GM19372 (cell line): ENCODE measurements around the gene ADCY2.
"Not testable (repeated sequence)": the region's sequence is repeated elsewhere in the genome, so short reads cannot be mapped to it uniquely, and the experiment has no call there.

Experiments used
- ATAC-seq: cut with Tn5 transposase; IDR thresholded peaks from one replicate; pipeline ENCODE4 v1.9.1; 2021; ENCODE audit warnings: mild to moderate bottlenecking, low read depth, moderate library complexity; ENCODE audit not compliant: unreplicated experiment

The ADCY2 gene

GRCh38 chr5:7394889-7395431 is 978 bp upstream of the ADCY2 start:
- ATAC-seq: no peak

DNA sequence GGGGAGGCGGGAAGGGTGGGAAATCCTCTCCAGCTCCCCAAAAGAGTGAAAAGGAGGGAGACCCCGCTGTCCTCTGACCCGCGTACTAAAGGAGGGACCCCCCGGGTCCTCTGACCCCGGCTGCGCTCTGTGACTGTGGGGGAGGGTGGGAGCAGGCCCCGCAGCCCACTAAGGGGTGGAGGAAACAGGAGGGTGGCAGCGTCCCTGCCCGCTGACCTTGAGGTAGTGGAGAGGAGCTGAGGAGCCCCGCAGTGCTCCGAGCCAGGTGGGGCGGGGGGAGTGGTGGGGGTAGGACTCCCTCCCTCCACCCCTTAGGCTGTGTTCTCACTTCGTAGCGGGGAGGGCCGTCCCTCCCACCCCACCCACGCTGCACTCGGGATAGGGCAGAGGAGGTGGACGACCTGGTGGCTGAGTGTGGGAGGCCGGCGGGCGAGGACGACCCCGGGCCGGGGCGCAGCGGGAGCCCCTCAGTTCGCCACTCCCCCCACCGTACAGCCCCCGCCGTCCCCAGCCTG is 449 bp upstream of the ADCY2 start:
- ATAC-seq: no peak

GRCh38 chr5:7396713-7397454 is 946 bp downstream of the ADCY2 start:
- ATAC-seq: no peak

GRCh38 chr5:7397937-7398336 is 2.0 kb downstream of the ADCY2 start:
- ATAC-seq: no peak

DNA sequence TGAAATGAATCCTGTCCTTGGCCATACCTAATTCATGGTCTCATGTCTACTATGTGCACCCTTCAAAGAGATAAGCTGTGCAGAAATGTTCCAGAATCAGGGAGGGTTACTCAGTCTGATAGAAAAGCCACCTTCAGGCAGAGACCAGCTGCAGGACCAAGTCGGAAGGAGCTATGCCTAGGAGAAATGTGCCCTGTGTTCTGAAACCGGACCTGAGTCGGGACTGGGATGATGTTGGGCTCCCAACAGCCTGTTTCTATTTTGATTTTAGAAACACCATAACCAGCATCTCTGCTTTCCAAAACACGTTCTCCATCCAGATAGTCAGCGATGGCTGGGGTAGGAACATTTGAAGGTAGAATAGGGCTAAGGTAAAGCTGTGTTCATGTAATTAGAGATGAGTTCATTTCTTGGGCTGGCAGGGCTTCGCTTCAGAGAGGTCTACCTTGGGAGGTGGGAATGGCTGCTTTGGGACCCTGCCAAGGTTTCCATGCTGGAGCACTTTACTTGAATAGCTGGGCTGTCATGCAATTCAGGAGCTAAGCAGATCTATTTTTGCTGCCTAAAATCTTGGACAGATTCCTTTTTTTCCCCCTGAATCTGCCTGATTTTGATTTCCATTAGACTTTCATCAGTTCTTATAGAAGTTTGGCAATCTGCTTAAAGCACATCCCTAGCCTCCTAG is 2.8 kb downstream of the ADCY2 start:
- ATAC-seq: no peak

GRCh38 chr5:7405277-7405676 is 9.3 kb downstream of the ADCY2 start:
- no peak for ATAC-seq

DNA sequence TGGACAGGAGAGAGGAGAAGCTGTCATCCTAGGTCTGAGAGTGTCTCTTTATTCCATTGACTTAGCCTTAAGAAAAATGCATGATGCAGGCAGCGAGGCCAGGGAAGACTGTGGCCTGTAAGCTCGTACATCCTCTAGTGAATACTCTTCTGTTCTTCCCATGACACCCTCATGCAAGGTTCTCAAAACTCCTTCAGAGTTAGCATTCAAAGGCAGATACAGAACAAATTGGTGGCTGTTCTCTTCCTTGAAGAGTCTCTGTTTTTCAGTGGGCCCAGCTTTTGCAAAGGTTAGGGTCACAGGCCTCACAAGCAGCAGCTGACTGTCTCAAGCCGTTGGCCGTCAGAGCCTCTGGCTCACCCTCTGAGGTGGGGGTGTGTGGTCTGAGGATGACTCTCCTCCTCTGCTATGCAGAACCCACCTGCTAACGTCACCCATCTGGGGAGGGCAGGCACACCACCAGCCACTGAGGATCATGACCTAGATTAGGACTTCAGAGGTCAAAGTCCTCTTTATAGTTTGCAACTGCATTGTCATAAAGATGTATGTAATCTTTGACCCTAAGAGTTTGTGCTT is 15.1 kb downstream of the ADCY2 start:
- ATAC-seq: no peak

DNA sequence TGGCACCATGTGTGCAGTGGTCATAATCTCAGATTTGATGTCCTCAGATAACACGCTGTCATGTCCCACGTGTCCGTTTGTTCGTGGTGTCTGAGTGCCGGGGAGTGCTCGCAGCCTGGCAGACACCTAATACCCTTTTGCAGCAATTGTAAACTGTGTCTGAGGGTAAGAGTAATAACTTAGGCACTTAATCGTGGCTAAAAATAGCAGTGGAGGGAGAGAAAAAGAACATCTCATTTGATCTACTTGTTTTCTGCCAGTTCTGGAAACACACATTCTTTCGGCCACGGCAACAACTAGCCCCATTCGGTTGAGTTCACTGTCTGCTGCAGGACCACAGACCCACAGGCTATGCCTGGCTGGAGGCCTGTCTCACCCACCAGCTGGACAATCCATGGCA is 16.5 kb downstream of the ADCY2 start:
- ATAC-seq: no peak

DNA sequence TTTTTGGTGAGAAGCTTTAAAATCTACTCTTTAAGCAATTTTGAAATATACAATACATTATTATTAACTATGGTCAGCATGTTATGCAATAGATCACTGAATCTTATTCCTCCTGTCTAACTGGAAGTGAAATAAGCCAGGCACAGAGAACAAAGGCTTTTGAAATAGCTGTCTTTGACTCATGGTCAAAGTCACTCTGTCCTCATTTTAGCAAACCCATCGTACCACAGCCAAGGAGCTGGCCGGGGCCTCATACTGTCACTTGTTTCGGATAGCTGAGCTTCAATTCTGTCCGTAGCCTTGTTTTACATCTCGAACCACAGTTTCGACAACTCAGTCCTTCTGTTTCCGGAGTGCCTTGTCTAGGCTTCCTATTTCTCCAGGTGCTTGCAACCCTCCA is 19.2 kb downstream of the ADCY2 start:
- no peak for ATAC-seq

DNA sequence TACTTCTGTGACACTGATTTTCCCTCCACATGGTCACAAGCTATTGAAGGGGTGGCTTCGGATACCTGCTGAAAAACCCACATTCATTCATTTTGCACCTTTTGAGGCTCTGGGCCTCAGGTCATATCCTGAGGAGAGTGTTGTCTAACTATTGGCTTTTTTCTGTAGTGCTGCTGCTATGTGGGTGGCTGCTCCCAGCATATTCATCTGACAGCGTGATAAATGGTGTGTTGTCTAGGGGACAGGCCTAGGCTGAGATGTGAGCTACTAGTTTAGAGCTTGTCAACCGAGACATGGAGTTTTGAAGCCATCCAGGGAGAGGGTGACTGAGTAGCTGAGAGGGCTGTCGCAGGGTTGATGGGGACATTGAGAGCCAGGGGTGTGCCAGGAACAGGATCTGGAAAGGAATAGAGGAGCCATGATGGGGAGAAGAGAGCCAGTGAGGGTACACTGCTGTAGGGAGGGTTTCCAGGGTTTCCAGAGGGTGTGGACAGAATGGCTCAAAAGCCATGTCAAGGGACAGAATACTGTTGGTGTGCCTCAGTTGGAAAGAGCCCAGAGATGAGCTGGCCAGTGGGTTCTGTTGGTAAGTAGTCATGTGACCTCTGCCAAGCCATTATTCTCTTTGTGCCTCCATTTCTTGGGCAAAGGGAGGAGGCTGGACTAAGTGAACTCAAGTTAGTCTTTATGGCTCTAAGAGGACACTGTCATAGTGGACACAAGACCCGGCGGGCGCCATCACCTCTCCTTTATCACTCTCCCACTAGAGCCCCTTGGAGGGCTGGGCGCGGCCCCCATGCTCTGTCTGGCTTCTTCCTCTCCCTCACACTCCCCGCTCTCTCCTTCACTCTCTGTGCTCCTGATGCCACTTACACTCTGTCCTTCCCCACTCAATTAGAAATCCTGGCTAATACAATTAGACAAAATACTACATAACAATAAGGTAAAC is 19.9 kb downstream of the ADCY2 start:
- no peak for ATAC-seq

- ATAC-seq: no peak
Observed at GRCh38 chr5:7418276-7418675, 22.3 kb downstream of the ADCY2 start.

GRCh38 chr5:7419367-7419766 is 23.4 kb downstream of the ADCY2 start:
- no peak for ATAC-seq

DNA sequence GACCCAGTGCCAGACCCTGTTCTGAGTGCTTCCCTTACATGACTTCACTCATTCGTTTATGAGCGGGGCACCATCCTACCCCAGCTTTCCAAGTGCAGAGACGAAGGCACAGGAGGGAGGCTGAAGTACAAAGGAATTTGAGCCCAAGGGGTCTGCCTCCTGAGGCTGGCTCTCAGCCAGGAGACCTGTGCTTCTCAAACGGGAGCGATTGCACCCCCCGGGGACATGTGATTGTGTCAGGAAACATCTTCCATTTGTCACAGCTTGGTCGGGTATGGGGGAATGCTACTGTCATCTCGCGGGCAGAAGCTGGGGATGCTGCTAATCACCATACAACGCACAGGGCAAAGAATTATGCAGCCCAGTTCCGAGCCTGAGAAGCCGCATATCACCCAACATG is 23.9 kb downstream of the ADCY2 start:
- no peak for ATAC-seq

DNA sequence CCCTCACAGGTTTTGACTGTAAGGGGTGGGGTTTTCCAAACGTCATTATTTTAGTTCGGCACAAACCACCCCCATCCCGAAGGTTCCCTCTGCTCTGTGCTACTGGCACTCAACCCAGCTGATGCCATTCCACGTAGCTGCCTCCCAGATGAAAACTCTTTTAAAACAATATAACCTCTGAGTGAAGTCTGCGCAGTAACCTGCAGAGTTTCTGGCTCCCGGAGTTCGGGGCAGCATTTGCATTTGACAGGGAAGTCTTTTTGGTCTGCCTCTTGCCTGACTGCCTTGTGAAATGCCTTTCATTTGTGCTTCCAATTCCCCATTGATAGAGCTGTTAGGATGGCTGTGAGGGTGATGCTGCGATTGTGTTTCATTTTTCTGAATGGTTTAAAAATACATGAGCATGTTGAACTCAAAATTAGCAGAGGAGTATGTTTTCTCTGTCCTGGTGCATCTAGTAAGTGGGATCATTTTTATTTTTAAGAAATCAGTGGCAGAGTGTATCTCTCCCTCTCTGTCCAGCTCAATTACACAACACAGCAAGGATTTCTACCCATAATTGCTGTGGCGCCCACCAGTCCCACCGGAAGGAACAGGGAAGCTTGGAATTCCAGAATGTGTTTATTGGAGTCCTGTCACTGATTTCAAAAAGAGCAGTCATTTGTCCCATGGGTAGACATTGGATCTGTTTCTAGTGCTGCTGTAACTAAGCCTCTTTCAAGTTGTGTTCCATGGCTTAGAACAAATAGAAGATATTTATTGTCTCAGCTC is 24.8 kb downstream of the ADCY2 start:
- no peak for ATAC-seq

DNA sequence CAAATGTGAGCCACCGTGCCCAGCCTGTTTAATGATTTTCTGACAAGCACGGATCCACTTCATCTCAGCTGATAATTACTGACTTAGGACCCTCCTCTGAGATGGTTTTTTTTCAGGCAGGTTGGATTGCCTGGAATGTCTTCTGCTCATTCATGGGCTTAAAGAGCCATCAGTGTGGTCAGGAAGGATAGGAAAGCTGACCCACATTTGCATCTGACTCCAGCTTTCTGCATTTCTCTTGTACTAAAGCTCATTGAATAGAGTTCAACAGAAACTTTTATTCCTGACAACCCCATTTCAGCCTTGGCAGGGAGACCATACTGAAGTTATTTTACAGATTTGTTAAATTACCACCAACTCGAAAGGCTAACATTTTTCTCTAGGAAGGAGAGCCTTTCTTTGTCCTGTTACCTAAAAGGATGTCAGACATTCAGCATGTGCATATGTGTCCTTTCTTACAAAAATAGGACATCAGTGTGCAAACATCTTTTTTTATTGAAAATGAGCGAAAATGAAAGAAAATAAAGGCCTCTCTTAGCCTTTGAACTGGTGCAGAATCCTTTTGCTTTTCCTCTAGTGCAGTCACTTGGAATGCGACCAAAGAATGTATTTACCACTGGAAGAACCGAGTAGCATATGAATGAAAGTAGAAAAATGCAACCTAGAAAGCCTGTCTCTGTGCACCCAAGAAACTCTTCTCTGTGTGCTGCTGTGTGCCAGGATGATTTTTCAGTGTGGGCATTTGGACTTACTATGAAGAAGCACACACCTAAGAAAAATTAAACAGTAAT is 26.6 kb downstream of the ADCY2 start:
- ATAC-seq: no peak

DNA sequence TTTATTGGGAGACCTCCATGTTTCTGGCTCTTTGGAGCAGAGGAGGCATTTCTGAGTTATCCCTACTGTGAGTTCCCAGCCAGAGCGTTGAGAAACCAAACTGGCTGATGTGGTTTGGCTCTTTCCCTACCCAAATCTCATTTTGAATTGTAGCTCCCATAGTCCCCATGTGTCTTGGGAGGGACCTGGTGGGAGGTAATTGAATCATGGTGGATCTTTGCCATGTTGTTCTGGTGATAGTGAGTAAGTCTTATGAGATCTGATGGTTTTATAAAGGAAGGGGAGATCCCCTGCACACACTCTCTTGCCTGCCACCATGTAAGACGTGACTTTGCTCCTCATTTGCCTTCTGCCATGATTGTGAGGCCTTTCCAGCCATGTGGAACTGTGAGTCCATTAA is 27.3 kb downstream of the ADCY2 start:
- ATAC-seq: not testable (repeated sequence)

DNA sequence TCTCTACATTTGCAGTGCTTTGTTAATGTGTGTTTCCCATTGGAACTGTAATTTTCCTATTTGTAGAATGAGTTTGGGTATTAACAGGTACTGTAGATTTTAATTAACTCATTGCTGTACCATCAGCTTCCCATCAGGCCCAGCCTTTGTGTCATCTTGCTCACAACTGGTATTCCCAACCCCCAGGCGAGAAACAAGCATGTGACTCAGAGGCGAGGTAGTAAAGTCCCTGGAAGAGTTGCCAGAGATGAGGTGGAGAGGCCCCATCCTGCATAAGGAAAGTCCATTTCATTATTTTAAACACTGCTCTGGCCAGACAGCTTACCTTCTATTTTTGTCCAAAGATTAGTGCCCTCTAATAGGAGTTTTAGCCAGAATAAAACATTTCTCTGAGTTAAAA is 29.9 kb downstream of the ADCY2 start:
- ATAC-seq: no peak

DNA sequence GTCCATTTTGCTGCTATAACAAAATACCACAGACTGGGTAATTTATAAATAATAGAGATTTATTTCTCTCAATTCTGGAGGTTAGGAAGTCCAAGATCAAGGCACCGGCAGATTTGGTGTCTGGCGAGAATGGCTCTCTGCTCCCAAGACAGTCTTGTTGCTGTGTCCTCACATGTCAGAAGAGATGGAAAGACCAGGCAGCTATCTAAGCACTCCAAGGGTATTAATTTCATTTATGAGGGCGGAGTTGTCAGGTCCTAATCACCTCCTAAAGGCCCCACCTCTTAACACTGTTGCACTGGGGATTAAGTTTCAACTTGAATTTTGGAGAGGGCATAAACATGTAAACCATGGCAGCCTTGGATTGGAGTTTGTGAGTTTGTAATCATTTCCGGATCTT is 30.3 kb downstream of the ADCY2 start:
- ATAC-seq: no peak

DNA sequence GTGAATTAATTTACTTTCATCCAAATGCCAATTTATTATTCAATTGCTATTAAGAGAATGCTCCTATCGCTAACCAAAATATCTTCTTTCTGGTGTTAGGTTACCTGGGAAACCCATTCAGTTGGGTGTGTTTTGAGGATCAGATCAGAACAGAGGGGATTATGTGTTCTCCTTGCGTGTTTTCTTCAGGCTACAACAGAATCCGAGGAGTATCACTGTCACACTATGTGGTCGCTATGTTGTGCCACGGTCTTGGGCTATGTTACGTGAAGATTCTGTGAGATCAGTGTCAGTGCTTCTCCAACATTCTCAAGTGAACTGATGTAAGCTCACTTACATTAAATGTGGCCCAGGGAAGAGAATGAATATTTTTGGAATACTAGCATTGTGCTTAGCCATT is 39.0 kb downstream of the ADCY2 start:
- ATAC-seq: no peak
